ENCODE data around the gene TREML4. TPM values are rescaled to one million over a fixed set of nuclear protein-coding genes. Genes with fewer than 3 reads are reported as not detected.
A peak's percentile ranks its signal among the peaks of the same experiment; 100 is the strongest.

Gene TREML4
- total and polyA plus RNA-seq, 5 experiments from 2014 or later, result not detected

DNA sequence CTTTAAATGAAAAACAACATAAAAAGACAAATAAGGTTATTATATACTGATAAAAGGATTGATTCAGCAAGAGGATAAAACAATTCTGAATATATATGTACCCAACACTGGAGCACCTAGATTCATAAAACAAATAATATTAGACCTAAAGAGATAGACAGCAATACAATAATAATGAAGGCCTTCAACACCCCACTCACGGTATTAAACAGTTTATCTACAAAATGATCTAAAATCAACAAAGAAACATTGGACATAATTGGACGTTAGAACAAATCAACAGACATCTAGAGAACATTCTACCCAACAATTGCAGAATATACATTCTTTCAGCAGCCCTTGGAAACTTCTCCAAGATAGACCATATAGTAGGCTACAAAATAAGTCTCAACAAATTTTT lies 34.3 kb downstream of the TREML4 start:
- Mint-ChIP-seq H3K4me3 (no peak overlapping the region), H3K4me1 (peaks cover 0 to 1% (median 0%) of the 10 kb centered on the region in 4 donors), H3K9me3 (peaks cover 0 to 56% (median 40%) of the 10 kb centered on the region in 9 donors), H3K27me3 (no peaks in the 10 kb centered on the region), H3K27ac (no peak overlapping the region), H3K36me3 (peaks cover 0 to 44% (median 25%) of the 10 kb centered on the region in 3 donors)
- POLR2A ChIA-PET, result no interaction called here
- ATAC-seq (no peak), DNase-seq (no peak)

DNA sequence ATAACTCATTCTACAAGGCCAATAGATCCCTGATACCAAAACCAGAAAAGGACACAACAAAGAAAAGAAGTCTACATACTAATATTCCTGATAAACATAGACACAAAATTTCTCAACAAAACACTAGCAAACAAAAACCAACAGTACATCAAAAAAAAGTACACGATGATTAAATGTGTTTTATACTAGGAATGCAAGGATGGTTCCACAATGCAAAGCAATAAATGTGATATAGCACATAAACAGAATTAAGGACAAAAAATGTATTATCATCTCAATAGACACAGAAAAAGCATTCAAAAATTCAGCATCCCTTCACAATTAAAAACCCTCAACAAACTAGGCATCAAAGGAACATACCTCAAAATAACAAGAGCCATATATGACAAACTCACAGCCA lies 35.1 kb downstream of the TREML4 start:
- Mint-ChIP-seq H3K4me1 (no peaks in the 10 kb centered on the region), H3K9me3 (peaks cover 0 to 56% (median 39%) of the 10 kb centered on the region in 9 donors), H3K36me3 (peaks cover 0 to 44% (median 21%) of the 10 kb centered on the region in 3 donors), H3K27ac (no peak overlapping the region), H3K27me3 (no peaks in the 10 kb centered on the region), H3K4me3 (no peak overlapping the region)
- ATAC-seq (no peak), DNase-seq (no peak)
- POLR2A ChIA-PET, result no interaction called here

DNA sequence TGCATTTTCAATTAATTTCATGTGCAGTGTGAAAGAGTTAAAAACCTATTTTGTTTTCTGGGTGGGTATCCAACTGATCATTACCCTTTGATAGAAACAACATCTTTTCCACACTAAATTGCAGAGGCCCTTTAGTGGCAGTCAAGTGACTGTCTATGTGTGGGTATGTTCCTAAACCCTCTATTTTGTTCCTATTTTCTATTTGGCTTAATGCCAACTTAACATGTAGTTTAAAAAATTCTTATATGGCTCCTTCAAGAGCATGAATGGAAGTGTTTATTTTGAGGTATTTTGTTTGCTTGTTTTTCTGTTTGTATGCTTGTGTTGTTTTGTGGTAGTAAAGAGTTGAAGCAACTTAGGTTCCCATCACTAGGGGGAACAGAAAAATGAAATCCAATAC lies 38.4 kb downstream of the TREML4 start:
- POLR2A ChIA-PET, result no interaction called here

DNA sequence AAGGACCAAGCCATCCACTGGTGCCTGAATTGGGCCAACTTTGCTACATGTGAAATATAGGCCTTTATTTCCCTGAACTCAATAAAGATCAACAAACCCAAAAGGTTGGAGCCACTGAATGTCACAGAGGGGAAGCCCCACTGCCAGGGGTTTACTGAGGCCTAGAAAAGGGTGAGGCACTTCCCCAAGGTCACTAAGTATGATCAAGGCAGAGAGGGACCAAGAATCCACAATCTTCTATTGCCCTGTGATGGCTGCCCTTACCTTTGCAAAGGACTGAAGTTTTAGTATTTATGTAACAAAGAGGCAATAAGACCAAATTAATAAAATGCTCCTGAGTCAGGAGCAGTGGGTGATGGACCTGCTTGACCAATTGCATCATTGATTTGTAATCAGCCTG lies 40.3 kb downstream of the TREML4 start:
- no peak overlapping the region for H3K4me3 Mint-ChIP-seq
- peaks cover 0 to 10% (median 5%) of the 10 kb centered on the region in 9 donors for H3K9me3 Mint-ChIP-seq
- peaks cover 0 to 4% (median 4%) of the 10 kb centered on the region in 3 donors for H3K36me3 Mint-ChIP-seq
- POLR2A ChIA-PET, result no interaction called here
- H3K27ac Mint-ChIP-seq, result no peak overlapping the region
- H3K4me1 Mint-ChIP-seq, result peaks cover 11 to 22% (median 13%) of the 10 kb centered on the region in 4 donors
- ATAC-seq (no peak), DNase-seq (no peak)
- no peaks in the 10 kb centered on the region for H3K27me3 Mint-ChIP-seq

More for the DNA sequence above, 38.4 kb downstream of the TREML4 start:
- peaks cover 0 to 28% (median 20%) of the 10 kb centered on the region in 9 donors for H3K9me3 Mint-ChIP-seq
- H3K36me3 Mint-ChIP-seq, result peaks cover 0 to 18% (median 13%) of the 10 kb centered on the region in 3 donors
- peaks cover 3 to 10% (median 3%) of the 10 kb centered on the region in 4 donors for H3K4me1 Mint-ChIP-seq
- no peak for DNase-seq
- H3K4me3 Mint-ChIP-seq, result no peak overlapping the region
- ATAC-seq, result no peak
- no peak overlapping the region for H3K27ac Mint-ChIP-seq
- no peaks in the 10 kb centered on the region for H3K27me3 Mint-ChIP-seq

DNA sequence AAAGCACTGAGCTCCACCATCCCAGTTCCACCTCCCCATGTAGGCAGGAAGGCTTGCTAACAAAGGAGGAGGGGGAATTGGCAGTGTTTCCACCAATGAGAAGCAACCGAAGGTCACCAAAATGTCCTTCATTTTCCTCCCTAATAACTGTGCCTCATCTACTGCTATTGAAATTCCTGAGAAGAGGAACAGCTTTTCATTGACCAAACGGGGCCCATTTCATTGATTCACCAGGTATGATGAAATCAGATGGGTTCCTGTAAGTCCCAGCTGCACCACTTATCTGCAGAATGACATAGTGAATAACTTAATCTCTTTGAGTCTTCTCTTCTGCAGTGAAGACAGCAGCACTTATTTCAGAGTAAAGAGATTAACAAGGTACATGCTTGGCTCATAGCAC lies 41.0 kb downstream of the TREML4 start:
- Mint-ChIP-seq H3K4me1 (peaks cover 11 to 23% (median 13%) of the 10 kb centered on the region in 4 donors), H3K27me3 (no peaks in the 10 kb centered on the region), H3K27ac (peak overlapping the region in 1 of 10 donors; percentile 26), H3K4me3 (no peak overlapping the region), H3K9me3 (peaks cover 0 to 6% (median 0%) of the 10 kb centered on the region in 9 donors), H3K36me3 (no peaks in the 10 kb centered on the region)
- ATAC-seq, result no peak
- POLR2A ChIA-PET, result no interaction called here
- DNase-seq, result no peak

DNA sequence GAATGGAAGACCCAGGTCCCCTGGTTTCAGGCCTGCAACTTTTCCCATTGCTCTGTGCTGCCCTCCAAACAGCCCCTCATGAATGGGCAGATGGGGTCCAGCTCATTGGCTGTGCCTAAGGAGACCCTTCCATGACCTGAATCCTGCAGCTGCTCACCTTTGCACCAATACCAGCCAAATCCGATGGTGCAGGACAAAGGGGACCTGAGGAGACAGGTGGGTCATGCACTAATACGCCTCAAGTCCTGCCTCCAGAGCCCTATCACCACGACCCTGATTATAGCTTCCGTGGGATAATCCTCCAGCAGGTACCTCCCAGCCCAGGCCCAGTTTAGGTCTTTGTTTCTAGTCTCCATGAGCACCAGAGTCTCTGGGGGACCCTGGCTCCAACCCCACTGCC lies 41.6 kb downstream of the TREML4 start:
- Mint-ChIP-seq H3K4me3 (no peak overlapping the region), H3K27ac (no peak overlapping the region), H3K9me3 (peaks cover 0 to 5% (median 0%) of the 10 kb centered on the region in 9 donors), H3K36me3 (no peaks in the 10 kb centered on the region), H3K27me3 (no peaks in the 10 kb centered on the region), H3K4me1 (peaks cover 11 to 23% (median 13%) of the 10 kb centered on the region in 4 donors)
- no peak for DNase-seq
- POLR2A ChIA-PET, result no interaction called here
- ATAC-seq, result no peak

DNA sequence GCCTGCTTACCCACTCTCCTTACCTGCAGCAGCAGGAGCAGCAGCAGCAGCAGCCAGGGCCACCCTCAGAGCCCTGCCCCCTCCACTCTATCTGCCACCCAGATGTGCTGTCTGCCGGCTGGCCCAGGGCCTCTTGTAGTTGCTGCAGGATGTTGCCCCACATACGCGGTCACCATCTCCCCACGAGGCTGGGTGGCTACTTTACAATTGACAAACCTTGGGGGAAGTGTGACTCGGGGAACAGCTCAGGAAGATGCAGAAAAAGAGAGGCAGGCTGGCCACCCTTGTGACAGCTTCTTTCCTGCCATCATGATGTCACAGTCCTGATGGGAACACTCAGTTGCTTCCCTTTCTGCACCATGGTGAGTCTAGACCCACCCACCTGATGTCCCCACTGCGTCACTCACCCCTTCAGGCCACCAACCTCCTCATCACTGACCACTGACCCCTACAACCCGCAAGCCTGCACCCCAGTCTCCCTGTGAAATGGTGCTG lies 43.8 kb downstream of the TREML4 start:
- POLR2A ChIA-PET, result no interaction called here
- Mint-ChIP-seq H3K36me3 (no peaks in the 10 kb centered on the region), H3K27me3 (no peaks in the 10 kb centered on the region), H3K27ac (peak overlapping the region in 7 of 10 donors; percentile 12 to 52 (median 26)), H3K9me3 (no peaks in the 10 kb centered on the region), H3K4me1 (peaks cover 11 to 28% (median 13%) of the 10 kb centered on the region in 4 donors), H3K4me3 (peak overlapping the region in 1 of 10 donors; percentile 33)
- DNase-seq, result no peak
- no peak for ATAC-seq

DNA sequence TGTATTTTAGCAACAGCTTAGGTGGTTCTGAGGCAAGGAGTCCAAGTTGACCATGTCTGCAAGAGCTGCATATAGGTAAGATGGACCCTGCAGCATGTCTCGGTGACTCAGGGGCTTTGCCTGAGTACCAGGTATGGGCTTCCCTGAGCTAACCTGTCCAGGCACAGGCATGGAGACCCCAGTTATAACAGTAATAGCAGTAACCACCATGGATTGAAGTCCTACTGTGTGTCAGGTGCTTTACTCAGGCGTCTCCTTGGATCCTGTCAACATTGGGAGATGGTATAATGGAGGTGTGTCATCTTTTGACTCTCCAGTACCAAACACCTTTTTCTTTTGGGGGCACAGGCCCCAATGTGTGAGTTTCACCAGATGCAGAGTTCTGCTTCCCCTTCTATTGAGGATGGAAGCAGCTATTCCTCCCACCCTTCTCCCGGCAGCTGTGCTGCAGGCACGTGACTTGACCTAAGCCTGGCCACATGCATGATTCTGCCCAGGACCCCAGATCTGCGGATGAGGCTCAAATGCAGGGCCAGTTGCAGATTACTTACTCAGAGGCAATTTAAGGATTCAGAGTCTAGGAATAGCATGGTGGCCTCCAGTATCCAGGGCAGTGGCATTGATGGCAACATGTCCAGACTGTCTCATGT lies 44.6 kb downstream of the TREML4 start:
- H3K36me3 Mint-ChIP-seq, result no peaks in the 10 kb centered on the region
- H3K4me1 Mint-ChIP-seq, result peaks cover 11 to 28% (median 13%) of the 10 kb centered on the region in 4 donors
- no peaks in the 10 kb centered on the region for H3K27me3 Mint-ChIP-seq
- H3K27ac Mint-ChIP-seq, result peak overlapping the region in 2 of 10 donors; percentile 12 to 19
- POLR2A ChIA-PET, result no interaction called here
- ATAC-seq (no peak), DNase-seq (no peak)
- no peaks in the 10 kb centered on the region for H3K9me3 Mint-ChIP-seq
- no peak overlapping the region for H3K4me3 Mint-ChIP-seq

DNA sequence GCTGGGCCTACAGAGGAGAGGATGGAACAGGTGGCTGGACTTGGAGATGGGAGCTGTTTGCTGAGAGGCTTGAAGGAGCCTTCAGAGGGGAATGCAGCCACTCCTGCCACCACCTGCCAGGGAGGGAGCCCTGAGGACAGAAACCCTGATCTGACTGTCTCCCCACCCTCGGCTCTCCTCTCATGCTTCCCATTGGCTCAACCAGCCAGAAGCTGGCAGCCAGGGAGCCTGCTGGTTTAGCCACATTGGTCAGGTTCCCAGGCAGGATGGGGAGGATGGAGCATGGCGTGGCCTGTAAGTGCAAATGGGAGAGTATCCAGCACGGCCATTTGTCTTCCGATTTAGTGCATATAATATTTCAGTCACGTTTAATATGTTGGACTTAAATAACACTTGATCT lies 45.6 kb downstream of the TREML4 start:
- POLR2A ChIA-PET, result no interaction called here

DNA sequence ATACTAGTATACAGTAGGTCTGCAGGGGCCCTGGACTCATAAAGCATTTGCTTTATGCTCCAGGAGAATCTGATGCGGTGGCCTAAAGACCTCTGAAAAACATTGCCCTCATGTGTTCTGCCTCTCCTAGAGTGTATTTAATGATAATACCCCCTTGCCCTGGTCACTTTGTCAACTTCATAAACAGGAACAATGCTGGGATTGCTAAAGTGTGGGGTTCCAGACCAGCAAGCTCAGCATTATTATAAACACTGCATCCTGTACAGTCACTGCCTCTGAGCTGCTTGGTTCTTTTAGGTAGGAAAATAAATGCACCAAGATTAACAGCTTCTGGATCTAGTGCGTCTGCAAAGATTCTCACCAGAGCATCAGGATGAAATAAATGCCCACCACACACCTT lies 46.1 kb downstream of the TREML4 start:
- Mint-ChIP-seq H3K9me3 (no peaks in the 10 kb centered on the region), H3K27me3 (no peaks in the 10 kb centered on the region), H3K4me3 (no peak overlapping the region), H3K36me3 (no peaks in the 10 kb centered on the region), H3K4me1 (peaks cover 17 to 36% (median 19%) of the 10 kb centered on the region in 4 donors), H3K27ac (peak overlapping the region in 1 of 10 donors; percentile 26)
- DNase-seq (no peak), ATAC-seq (no peak)
- POLR2A ChIA-PET, result no interaction called here

More for the DNA sequence above, 45.6 kb downstream of the TREML4 start:
- no peaks in the 10 kb centered on the region for H3K27me3 Mint-ChIP-seq
- no peaks in the 10 kb centered on the region for H3K9me3 Mint-ChIP-seq
- DNase-seq, result no peak
- H3K4me3 Mint-ChIP-seq, result no peak overlapping the region
- peaks cover 13 to 30% (median 14%) of the 10 kb centered on the region in 4 donors for H3K4me1 Mint-ChIP-seq
- no peak overlapping the region for H3K27ac Mint-ChIP-seq
- ATAC-seq, result no peak
- no peaks in the 10 kb centered on the region for H3K36me3 Mint-ChIP-seq

DNA sequence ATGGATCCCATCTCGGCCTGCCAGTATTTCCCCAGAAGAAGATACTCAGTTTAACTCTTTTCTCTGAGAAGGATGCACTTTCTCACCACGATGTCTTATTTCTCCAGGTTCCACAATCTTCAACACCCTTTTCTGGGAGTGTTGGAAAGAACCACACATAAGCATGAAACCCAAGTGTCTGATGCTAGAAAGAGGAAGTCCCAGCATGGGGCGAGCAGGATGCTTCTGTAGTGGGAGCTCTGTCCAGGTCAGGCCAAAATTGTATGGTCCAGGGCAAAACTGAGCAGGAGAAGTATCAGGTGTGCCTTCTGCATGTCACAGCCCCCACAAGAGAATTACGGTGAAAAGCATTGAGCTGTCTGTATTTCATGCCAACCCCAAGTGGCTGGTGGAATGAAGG lies 47.3 kb downstream of the TREML4 start:
- Mint-ChIP-seq H3K36me3 (no peaks in the 10 kb centered on the region), H3K4me3 (no peak overlapping the region), H3K9me3 (no peaks in the 10 kb centered on the region), H3K4me1 (peaks cover 18 to 37% (median 21%) of the 10 kb centered on the region in 4 donors), H3K27ac (peak overlapping the region in 1 of 10 donors; percentile 22), H3K27me3 (no peaks in the 10 kb centered on the region)
- POLR2A ChIA-PET, result no interaction called here
- no peak for DNase-seq
- ATAC-seq, result no peak

DNA sequence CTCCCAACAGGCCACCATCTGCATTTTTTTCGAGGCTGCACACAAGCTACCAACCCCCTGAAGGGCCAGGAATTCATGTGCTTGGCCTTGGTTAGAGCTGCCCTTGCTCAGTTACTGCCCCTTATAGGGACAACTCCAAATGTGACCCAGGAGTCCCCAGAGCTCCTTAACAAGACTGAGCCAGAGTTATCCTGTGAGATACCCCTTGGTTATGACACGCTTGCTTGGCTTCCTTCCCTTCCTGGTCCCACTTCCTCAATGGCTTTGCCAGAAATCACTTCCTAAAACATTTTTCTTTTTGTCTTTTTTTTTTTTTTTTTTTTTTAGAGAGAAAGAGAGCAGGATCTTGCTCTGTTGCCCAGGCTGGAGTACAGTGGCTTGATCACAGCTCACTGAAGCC lies 49.5 kb downstream of the TREML4 start:
- Mint-ChIP-seq H3K4me1 (peaks cover 6 to 20% (median 9%) of the 10 kb centered on the region in 4 donors), H3K9me3 (no peaks in the 10 kb centered on the region), H3K4me3 (peak overlapping the region in 1 of 10 donors; percentile 63), H3K27me3 (no peaks in the 10 kb centered on the region), H3K36me3 (no peaks in the 10 kb centered on the region), H3K27ac (peak overlapping the region in 2 of 10 donors; percentile 34 to 53)
- POLR2A ChIA-PET, result no interaction called here
- DNase-seq, result no peak
- ATAC-seq, result no peak

DNA sequence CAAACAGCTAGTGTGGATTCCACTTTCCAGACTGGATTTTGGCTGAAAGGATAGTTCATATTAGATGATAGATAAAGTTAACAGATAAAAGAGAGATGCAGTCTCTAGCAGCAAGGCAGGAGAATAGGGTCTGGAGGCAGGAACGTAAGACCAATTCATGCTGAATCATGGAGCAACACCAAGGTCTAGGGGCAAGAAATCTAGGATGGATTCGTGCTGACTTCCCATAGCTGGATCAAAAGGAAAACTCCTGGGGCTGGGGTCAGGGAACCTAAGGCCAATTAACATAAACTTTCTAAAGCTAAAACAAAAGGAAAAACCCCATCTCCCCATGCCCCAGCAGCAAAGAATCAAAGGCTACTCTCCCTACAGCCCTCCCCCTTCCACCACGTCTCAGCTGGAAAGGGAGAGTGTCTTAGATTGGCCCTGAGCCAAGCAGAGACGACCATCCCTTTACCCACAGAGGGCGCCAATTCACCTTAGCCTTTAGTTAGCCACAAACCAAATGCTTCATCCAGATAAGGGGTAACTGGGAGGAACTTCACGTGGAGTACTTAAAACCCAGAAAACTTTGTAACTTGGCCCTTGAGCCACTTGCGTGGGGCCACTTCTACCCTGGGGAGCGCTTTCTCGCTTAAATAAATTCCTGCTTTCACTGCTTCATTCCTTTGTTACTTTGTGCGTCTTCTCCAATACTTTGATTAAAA lies 50.7 kb downstream of the TREML4 start:
- POLR2A ChIA-PET, result interaction anchor here (0.7 kb wide), 1 partner anchor 178 kb away, joined by 4 read pairs; no protein-coding TSS in a partner anchor
- peaks cover 7 to 16% (median 11%) of the 10 kb centered on the region in 4 donors for H3K4me1 Mint-ChIP-seq
- H3K4me3 Mint-ChIP-seq, result peak overlapping the region in 1 of 10 donors; percentile 36
- peak overlapping the region in 1 of 10 donors; percentile 12 for H3K27ac Mint-ChIP-seq
- H3K9me3 Mint-ChIP-seq, result peaks cover 0 to 3% (median 0%) of the 10 kb centered on the region in 9 donors
- peak; percentile 18 to 82 (median 65) for DNase-seq
- H3K27me3 Mint-ChIP-seq, result peaks cover 0 to 4% (median 2%) of the 10 kb centered on the region in 5 donors
- ATAC-seq, result peak; percentile 81 to 91
- peaks cover 0 to 6% (median 0%) of the 10 kb centered on the region in 3 donors for H3K36me3 Mint-ChIP-seq

All from naive thymus-derived CD8-positive, alpha-beta T cell (primary cell).